ENCODE data around the gene TCEAL7.
"Not testable (repeated sequence)": the region's sequence is repeated elsewhere in the genome, so short reads cannot be mapped to it uniquely, and the experiment has no call there.

Gene TCEAL7

DNA sequence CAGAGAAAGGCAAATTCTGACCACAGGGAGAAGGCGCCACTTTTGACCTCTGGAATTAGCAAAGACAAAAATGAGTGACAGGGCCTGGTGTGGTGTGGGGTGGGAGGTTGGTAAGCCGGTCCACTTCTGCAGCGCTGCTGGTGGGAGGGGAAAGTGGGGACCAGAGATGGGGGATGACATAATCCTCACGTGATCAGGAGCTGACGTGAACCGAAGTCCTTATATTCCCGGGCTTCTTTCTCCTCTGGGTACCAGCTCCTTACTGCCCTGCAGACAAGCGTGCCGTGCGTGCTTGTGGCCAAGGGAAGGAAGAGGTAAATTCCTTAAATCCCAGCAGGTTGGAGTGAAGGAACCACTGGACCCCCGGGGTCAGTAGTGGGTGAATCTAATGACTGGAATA is at the start of gene TCEAL7:
Gene TCEAL7, plus strand, starts transcription at position 249 of the 400 bp plus-strand sequence. CDS start 1,165 bp downstream, outside the sequence.
- no peak for DNase-seq

DNA sequence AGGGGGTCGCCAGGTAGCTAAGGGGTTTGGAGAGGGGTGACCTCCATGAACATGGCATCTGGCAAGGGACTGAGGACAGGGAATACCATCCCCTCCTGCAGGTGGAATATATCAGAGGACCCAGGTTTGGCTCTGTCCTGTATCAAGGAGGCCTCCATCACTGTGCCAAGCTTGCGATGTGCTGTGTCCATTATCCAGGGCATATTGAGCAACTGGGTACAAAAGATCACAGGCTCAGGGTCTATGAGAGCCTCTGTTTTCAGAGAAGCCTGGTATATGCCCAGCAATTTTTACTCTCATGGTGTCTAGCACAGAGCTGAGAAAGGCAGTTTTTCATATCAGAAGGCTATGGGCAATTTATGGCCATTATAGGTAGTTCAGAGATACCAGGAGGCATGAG is 36.9 kb upstream of the TCEAL7 start:
- DNase-seq = no peak

- DNase-seq = no peak
Measured at GRCh38 chrX:103304705-103305104, 25.3 kb upstream of the TCEAL7 start.

- not testable (repeated sequence) for DNase-seq
Measured at GRCh38 chrX:103305666-103306065, 24.4 kb upstream of the TCEAL7 start.

DNA sequence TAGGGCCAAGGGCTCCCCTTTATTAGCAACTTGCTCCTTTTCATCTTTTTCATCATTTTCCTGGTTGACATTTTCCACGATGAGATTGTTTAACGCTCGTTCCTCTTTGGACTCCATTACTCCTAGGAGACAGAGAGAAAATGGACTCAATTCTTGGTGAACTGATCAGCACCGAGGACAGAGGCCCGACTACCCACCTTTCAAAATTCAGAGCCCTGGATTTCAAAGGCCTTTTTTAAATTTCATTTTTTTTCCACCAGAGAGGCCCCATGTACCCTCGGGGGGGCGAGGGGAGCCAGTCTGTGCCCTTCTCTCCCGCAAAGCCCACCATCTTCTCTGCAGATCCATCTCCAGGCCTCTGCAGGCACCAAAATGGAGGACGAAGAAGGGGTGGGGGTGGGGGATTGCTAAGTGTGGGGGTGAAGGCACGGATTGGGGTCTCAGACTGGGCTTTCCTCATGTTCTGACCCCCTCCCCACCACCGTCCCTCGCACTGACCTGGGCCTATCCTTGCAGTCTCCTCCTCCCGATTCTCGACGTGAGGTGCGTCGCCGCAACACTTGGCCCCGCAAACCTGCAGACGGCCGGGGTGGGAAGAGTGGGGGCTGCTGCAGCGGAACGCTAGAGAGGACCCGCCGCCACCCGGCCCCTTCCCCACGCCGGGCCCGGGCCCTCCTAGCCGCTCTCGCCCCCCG is 20.0 kb upstream of the TCEAL7 start:
- peak; percentile 38 for DNase-seq

DNA sequence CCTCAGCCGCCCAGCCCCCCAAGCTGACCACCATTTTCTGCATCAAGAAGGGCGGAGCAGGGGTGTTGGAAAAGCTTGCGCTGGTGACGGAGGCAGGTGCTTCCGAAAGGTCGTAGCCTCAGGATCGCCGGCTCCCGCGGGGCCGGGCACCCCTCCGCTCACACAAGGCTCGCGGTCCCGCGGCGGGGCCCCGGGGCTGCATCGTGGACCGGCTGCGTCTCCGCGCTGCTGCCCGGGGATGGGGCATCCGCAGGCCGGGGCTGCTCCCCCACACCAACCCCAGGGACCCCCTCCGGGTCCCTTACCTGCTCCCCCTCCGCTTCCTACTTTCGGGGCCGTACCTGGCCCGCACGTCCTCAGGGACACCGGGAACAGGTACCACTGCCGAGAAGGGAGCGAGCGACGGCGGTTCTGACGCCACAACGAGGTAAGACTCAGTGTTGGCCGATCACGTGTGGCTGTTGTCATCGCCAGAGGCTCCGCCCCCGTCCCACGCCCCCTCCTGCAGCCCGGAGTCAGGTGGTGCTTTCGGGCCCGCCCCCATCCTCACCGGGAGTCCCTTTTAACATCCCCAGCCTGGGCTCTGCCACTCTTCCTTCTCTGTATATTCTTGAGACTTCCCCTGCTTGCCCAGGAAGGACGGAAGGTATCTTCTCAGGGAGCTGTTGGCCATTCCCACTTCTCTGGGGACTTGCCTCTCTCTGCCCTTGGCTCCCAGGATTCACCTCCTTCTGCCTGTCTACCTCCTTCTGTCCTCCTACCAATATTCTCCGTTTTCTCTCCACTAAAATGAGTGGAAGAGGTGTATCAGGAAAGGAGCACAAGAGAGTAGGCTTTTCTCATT is 19.3 kb upstream of the TCEAL7 start, which contains the start of gene BEX2:
Gene BEX2, minus strand, starts transcription at position 436 of the 844 bp plus-strand sequence. CDS start 1,014 bp downstream, outside the sequence.
- peak; percentile 94 for DNase-seq

DNA sequence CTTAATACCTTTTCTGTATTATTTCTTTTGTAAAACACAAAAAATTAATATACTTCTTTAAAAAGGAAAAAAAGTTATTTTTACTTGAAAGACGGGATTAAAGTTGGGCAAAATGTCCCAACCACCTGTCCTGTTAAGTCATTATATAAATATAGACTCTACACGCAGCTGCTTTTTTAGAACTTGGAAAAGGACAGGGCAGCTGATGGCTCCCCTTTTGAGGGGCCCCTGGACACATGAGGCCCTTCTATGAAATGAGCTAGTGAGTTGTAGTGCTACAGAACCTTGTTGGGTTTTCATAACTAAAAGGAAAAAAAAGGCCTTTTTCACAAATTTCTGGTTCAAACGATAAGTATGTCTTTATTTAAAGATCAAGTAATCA is 18.6 kb upstream of the TCEAL7 start:
- peak; percentile 58 for DNase-seq

DNA sequence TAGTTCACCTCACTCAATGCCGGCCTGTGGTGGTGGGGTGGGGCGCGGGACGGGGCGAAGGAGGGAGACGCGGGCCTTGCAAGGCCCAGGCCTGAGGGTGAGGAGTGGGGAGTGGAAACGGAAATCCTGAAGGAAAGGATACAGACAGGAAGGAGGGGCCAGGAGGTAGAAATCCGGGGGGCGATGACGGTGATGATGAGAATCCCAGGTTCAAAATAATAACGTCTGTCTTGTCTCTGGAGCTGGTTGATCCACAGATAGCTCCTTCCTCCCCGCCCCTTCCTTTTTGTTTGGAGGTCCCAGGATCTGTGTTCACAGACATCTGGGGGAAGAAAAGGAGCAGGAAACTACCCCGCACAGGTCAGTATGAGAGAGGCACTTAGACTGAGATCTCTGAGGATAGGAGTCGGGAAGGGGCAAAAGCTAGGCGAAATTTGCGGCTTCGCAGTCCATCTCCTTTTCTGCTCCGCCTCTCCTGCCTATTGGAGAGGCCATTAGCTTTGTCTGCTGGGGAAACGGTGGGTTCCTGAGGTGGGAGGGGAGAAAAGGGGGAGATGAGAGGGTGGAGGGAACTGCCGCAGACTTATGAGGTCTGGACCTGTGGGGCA is 746 bp downstream of the TCEAL7 start:
- no peak for DNase-seq

DNA sequence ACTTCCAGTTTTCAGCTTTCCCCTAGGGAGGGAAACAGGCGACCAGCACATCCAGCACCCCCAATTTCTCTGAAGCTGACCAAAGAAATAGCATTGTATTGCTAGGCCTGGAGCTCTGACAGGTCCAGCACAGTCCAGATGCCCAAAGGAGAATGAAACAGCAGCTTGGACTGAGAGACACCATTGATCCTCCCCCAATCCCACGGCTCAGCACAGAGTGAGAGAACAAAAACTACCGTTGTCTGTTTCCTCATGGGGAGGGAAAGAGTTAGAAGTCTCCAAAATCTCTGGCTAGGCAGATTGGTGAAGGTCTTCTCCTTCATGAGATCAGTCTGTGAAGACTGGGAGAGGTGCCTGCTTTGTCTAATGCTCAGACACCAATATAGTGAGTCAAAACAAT is 8.6 kb downstream of the TCEAL7 start:
- DNase-seq = no peak

DNA sequence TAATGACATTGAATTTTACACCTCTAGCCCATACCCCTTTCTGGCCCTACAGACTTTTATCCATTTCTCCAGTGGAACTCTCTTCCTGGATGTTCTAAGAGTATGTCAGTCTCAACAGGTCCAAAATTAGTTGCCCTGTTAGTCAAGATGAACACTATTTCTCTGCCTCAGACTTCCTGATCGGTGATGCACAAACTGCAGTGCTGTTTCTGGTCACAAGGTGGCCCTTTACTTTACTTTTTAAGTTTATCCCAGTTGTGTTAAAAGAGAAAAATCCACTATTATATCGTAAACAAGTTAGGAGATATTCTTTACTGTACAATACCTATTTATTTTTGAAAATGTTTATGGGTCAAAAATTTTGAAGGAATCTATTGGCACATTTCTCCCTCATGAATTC is 13.1 kb downstream of the TCEAL7 start:
- peak; percentile 58 for DNase-seq

DNA sequence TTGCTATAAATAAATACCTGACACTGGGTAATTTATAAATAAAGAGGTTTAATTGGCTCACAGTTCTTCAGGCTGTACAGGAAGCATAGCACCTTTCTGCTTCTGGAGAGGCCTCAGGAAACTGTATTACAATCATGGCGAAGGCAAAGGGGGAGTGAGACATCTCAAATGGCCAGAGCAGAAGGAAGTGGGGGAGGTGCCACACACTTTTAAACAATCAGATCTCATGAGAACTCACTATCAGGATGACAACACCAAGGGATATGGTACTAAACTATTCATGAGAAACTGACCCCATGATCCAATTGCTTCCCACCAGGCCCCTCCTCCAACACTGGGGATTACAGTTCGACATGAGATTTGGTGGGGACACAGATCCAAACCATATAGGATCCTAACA is 14.6 kb downstream of the TCEAL7 start:
- no peak for DNase-seq

GRCh38 chrX:103347682-103348397 is 17.8 kb downstream of the TCEAL7 start:
- no peak for DNase-seq

DNA sequence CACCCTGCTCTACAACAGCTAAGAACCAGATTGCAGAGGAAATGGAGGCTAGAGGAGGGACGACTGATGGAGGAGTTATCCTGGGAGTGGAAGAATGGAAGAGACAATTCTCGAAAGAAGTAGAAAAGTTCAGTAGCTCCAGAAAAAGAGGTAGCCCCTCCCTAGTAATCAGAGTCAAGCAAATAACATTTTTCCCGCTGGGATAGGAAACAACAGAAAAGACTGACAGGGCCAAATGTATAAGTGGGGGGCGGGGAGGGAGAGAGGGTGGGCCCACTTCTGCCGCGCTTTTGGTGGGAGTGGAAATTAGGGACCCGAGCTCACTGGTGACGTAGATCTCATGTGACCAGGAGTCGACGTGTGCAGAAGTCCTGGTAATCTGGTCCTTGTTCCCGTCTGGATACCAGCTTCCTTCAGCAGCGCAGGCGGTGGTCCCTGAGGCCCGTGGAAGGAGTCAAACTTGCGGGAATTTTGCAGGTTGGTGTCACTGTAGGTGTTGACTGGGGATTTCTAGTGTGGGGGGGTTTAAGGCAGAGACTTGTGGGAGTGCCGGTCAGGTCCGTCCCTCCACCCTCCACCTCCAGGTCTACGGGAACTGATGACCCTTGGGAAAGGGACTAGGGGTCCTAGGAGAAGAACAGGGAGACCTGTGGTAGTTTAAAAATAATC is 26.2 kb downstream of the TCEAL7 start, which contains the start of gene TCEAL9:
Gene TCEAL9, plus strand, starts transcription at position 377 of the 669 bp plus-strand sequence. CDS start 1,179 bp downstream, outside the sequence.
- DNase-seq = peak; percentile 76

GRCh38 chrX:103356858-103357257 is 26.8 kb downstream of the TCEAL7 start:
- peak; percentile 31 for DNase-seq

DNA sequence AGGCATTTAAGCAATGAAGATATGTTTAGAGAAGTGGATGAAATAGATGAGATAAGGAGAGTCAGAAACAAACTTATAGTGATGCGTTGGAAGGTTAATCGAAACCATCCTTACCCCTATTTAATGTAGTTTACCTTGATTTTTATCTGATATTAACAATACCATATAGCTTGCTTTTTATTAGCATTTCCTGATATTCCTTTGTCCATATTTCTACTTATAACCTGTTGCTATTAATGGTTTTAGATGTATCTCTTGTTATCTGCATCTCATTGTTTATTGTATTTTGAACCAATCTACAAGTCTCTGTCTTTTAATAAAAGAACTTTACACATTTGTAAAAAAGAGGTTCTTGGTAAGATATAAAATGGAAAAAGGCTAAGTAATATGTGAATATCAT is 27.8 kb downstream of the TCEAL7 start:
- DNase-seq = no peak

DNA sequence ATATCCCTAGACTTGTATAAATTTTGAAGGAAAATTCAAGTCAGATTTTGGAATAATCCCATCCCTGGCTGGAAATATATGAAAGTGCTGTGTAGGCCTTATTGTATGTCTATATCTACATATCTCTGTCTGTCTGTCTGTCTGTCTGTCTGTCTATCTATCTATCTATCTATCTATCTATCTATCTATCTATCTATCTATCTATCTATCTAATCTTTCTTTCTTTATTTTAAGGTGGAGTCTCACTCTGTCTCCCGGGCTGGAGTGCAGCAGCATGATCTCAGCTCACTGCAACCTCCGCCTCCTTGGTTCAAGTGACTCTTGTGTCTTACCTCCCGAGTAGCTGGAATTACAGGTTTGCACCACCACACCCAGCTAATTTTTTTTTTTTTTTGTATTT is 29.6 kb downstream of the TCEAL7 start:
- DNase-seq = not testable (repeated sequence)

DNA sequence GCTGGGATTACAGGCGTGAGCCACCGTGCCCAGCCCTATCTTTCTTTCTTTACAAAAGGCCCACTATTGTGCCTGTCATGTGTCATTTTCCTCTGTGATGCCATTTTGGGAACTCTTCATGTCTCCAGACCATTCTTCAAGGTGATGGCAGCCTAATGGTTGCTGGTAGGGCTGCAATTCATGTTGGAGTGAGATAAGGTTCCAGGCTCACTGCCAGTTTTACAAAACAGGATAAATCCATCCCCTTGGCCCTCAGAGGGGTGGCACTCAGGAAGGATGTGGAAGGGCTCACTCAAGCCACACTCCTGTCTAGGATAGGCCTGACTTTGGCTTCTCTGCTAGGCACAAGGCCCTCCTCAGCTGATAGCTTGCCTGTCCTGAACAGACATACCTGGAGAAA is 30.1 kb downstream of the TCEAL7 start:
- DNase-seq = no peak

GRCh38 chrX:103360916-103361315 is 30.9 kb downstream of the TCEAL7 start:
- DNase-seq = no peak

GRCh38 chrX:103361798-103362197 is 31.8 kb downstream of the TCEAL7 start:
- DNase-seq = no peak

DNA sequence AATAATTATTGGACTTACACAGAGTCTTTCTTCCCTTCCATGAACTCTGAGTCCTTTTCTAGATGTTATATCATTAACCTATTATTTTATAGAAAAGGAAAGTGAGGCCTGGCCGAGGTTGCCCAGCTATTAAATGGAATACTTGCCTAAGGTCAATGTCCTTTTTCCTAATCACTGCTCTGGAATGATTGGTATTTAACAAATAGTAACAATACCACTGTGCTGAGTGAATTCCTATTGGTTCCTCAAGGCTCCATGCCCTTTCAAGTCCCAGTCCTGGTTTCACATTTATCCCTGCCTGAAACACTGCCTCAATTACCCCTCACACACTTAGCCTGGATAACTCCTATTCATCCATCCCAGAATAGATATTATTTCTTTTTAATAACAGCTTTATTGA is 32.4 kb downstream of the TCEAL7 start:
- DNase-seq = no peak

GRCh38 chrX:103363046-103363445 is 33.0 kb downstream of the TCEAL7 start:
- DNase-seq = no peak

DNA sequence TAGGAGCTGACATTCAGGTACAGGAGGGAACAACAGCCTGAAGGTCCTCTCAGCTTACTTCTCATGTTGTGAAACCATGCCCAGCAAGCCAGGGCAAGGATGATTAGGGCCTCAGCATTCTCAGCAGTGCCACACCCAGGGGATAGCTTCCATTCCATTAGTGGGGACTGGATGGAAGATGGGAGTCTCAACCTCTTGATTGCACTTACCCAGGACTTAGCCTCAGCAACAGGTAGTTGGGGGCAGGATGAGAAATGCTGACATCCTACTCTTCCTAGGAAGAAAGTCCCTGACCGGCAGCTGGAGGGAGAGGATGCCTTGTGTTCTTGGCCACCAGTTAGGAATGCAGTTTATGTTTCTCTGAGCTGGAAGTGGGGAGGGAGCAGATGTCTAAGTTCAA is 37.5 kb downstream of the TCEAL7 start:
- DNase-seq = no peak

Measured in DMS53 (cell line).